H9 (cell line): Measurements from ENCODE around the gene HDHD2. TPM values are rescaled to one million over a fixed set of nuclear protein-coding genes. Genes with fewer than 3 reads are reported as not detected.

Experiments used
- DNase-seq: peaks from one replicate; pipeline ENCODE4 v3.0.0-alpha.2; 2017
- H2AFZ ChIP-seq: one replicate; pipeline ENCODE4 v1.6.1; 2013; ENCODE audit warnings: mild to moderate bottlenecking, low read length, control low read depth, moderate library complexity
- H2AK5ac ChIP-seq: 2 replicates; pipeline ENCODE4 v1.6.1; 2013; ENCODE audit warnings: low read length, control low read depth, mixed read lengths; ENCODE audit not compliant: insufficient read length
- H2BK120ac ChIP-seq: one replicate; pipeline ENCODE4 v1.6.1; 2013; ENCODE audit warnings: low read depth, mild to moderate bottlenecking, low read length, control low read depth, inconsistent platforms; ENCODE audit not compliant: poor library complexity, severe bottlenecking
- H2BK12ac ChIP-seq: 2 replicates; pipeline ENCODE4 v1.6.1; 2013; ENCODE audit warnings: low read length, control low read depth, mixed read lengths, low read depth; ENCODE audit not compliant: insufficient read length
- H2BK15ac ChIP-seq: 2 replicates; pipeline ENCODE4 v1.6.1; 2013; ENCODE audit warnings: low read depth, low read length, control low read depth
- H2BK20ac ChIP-seq: one replicate; pipeline ENCODE4 v1.6.1; 2013; ENCODE audit warnings: low read depth, mild to moderate bottlenecking, low read length, control low read depth, inconsistent platforms; ENCODE audit not compliant: poor library complexity, severe bottlenecking
- H2BK5ac ChIP-seq: 2 replicates; pipeline ENCODE4 v1.6.1; 2013; ENCODE audit warnings: low read length, control low read depth, mixed read lengths; ENCODE audit not compliant: insufficient read length
- H3K14ac ChIP-seq: 2 replicates; pipeline ENCODE4 v1.6.1; 2013; ENCODE audit warnings: low read length, control low read depth; ENCODE audit not compliant: insufficient read depth
- H3K18ac ChIP-seq: 2 replicates; pipeline ENCODE4 v1.6.1; 2013; ENCODE audit warnings: low read depth, mild to moderate bottlenecking, mixed read lengths, low read length, control low read depth; ENCODE audit not compliant: insufficient read length
- H3K23ac ChIP-seq: 2 replicates; pipeline ENCODE4 v1.6.1; 2013; ENCODE audit warnings: low read length, control low read depth, mixed read lengths, low read depth; ENCODE audit not compliant: insufficient read length
- H3K23me2 ChIP-seq: 2 replicates; pipeline ENCODE4 v1.6.1; 2013; ENCODE audit warnings: low read depth, mild to moderate bottlenecking, mixed read lengths, low read length, control low read depth; ENCODE audit not compliant: insufficient read length, poor library complexity, severe bottlenecking
- H3K27ac ChIP-seq: 2 replicates; pipeline ENCODE4 v1.5.1; 2013; ENCODE audit warnings: low read length, control low read depth, mixed read lengths, low read depth; ENCODE audit not compliant: insufficient read length
- H3K27me3 ChIP-seq: 2 replicates; pipeline ENCODE4 v1.6.1; 2013; ENCODE audit warnings: low read length, control low read depth, inconsistent platforms; ENCODE audit not compliant: insufficient read depth
- H3K4ac ChIP-seq: 2 replicates; pipeline ENCODE4 v1.6.1; 2013; ENCODE audit warnings: low read depth, mild to moderate bottlenecking, control low read depth, inconsistent platforms, low read length, moderate library complexity
- H3K4me1 ChIP-seq: 2 replicates; pipeline ENCODE4 v1.6.1; 2013; ENCODE audit warnings: low read length, control low read depth, inconsistent platforms; ENCODE audit not compliant: insufficient read depth
- H3K4me2 ChIP-seq: 2 replicates; pipeline ENCODE4 v1.6.1; 2013; ENCODE audit warnings: low read length, control low read depth, mixed read lengths; ENCODE audit not compliant: insufficient read length, insufficient read depth
- H3K56ac ChIP-seq: 2 replicates; pipeline ENCODE4 v1.6.1; 2013; ENCODE audit warnings: low read depth, mild to moderate bottlenecking, mixed read lengths, low read length, control low read depth; ENCODE audit not compliant: insufficient read length
- H3K79me1 ChIP-seq: 2 replicates; pipeline ENCODE4 v1.6.1; 2013; ENCODE audit warnings: low read depth, mild to moderate bottlenecking, moderate library complexity, low read length, control low read depth, inconsistent platforms; ENCODE audit not compliant: insufficient read depth, poor library complexity, severe bottlenecking
- H3K79me2 ChIP-seq: 2 replicates; pipeline ENCODE4 v1.6.1; 2013; ENCODE audit warnings: low read length, control low read depth, inconsistent platforms; ENCODE audit not compliant: insufficient read depth
- H3K9ac ChIP-seq: 2 replicates; pipeline ENCODE4 v1.6.1; 2013; ENCODE audit warnings: low read length, control low read depth, mixed read lengths; ENCODE audit not compliant: insufficient read length; ENCODE audit errors: extremely low read depth
- H3K9me3 ChIP-seq: one replicate; pipeline ENCODE4 v1.6.1; 2013; ENCODE audit warnings: low read depth, low read length, inconsistent platforms; ENCODE audit not compliant: control insufficient read depth
- H3T11ph ChIP-seq: one replicate; pipeline ENCODE4 v1.6.1; 2013; ENCODE audit warnings: mild to moderate bottlenecking, low read length, control low read depth, inconsistent platforms
- H4K20me1 ChIP-seq: one replicate; pipeline ENCODE4 v1.6.1; 2013; ENCODE audit not compliant: control insufficient read depth, insufficient read length, insufficient read depth
- H4K5ac ChIP-seq: 2 replicates; pipeline ENCODE4 v1.6.1; 2013; ENCODE audit warnings: low read depth, mild to moderate bottlenecking, mixed read lengths, low read length, control low read depth; ENCODE audit not compliant: insufficient read length
- H4K8ac ChIP-seq: replicated peaks from 2 replicates; pipeline ENCODE4 v1.6.1; 2013; ENCODE audit warnings: low read length, control low read depth, mixed read lengths, low read depth; ENCODE audit not compliant: insufficient read length
- H4K91ac ChIP-seq: 2 replicates; pipeline ENCODE4 v1.6.1; 2013; ENCODE audit warnings: low read depth, mild to moderate bottlenecking, moderate library complexity, mixed read lengths, low read length, control low read depth; ENCODE audit not compliant: insufficient read length
- H3K27ac Mint-ChIP-seq, 3 experiments: 2 replicates in 2 of 3; 3 replicates in 1 of 3; pipeline ENCODE4 v1.8.0; 2020 to 2021; ENCODE audit warnings: mixed read lengths in 3 of 3, mild to moderate bottlenecking in 1 of 3, moderate library complexity in 1 of 3
- H3K27me3 Mint-ChIP-seq: 2 replicates; pipeline ENCODE4 v1.8.0; 2021; ENCODE audit warnings: low read depth, mild to moderate bottlenecking, moderate library complexity, mixed read lengths
- H3K36me3 Mint-ChIP-seq, 3 experiments: 2 replicates in 2 of 3; 3 replicates in 1 of 3; pipeline ENCODE4 v1.8.0; 2020 to 2021; ENCODE audit warnings: low read depth in 3 of 3, mixed read lengths in 3 of 3; ENCODE audit not compliant: insufficient read depth in 1 of 3
- H3K4me1 Mint-ChIP-seq, 2 experiments: 2 replicates each; pipeline ENCODE4 v1.8.0; 2020; ENCODE audit warnings: mixed read lengths in 2 of 2
- H3K4me3 Mint-ChIP-seq, 2 experiments: 2 replicates in 1 of 2; 3 replicates in 1 of 2; pipeline ENCODE4 v1.8.0; 2020 to 2021; ENCODE audit warnings: mild to moderate bottlenecking in 2 of 2, mixed read lengths in 2 of 2, moderate library complexity in 1 of 2
- H3K9me3 Mint-ChIP-seq, 2 experiments: 2 replicates in 1 of 2; 3 replicates in 1 of 2; pipeline ENCODE4 v1.8.0; 2020; ENCODE audit warnings: mild to moderate bottlenecking in 2 of 2, mixed read lengths in 2 of 2, moderate library complexity in 1 of 2
- WGBS: extraction: QIAGEN DNeasy Blood & Tissue Kit; methylation state at CpG from one replicate; pipeline ENCODE4 v1.1.7; 2013; ENCODE audit warnings: missing lambda C conversion rate, low lambda C conversion rate, mixed read lengths; ENCODE audit not compliant: insufficient read length; ENCODE audit errors: extremely low coverage; 5-methylcytosine and 5-hydroxymethylcytosine counted together
- total RNA-seq: library from RNA; stranded (reverse); gene quantifications from 2 replicates; pipeline ENCODE4 v1.2.1, GENCODE V29; 2021
- TF ChIP-seq, protein P1 (sequence below): fragments of 200-600 bp; sonication (generic); conservative IDR thresholded peaks from 3 replicates; pipeline ENCODE4 v1.8.0; 2021; ENCODE audit warnings: antibody characterized with exemption, mild to moderate bottlenecking

Gene HDHD2
- total RNA-seq, 1 experiment from 2014 or later: 51.0 TPM

DNA sequence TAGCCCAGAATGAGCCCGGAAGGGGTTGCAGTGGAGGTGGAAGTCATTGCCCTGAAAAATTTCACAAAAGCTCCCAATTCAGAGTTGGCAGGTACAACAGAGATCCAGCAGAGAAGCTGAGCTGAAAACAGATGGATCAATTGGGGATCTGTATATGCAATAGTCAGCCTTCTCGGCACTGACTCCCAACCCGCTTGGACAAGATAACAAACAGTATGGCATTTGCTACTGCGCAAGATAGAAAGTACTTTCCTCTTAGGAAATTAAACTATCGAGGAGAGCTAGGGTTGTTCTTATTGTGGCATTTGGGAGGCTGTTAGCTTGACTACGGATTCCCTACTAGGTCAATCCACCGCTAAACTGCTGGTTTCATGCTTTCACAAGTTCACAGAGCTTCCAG is 37.4 kb upstream of the HDHD2 start:
- no peak for DNase-seq
- H3K14ac ChIP-seq: no peak overlapping the region
- H4K91ac ChIP-seq: no peak overlapping the region
- H3K9me3 ChIP-seq: peaks cover 13% of the 10 kb centered on the region
- H3K56ac ChIP-seq: no peak overlapping the region
- H3K79me1 ChIP-seq: no peaks in the 10 kb centered on the region
- no CpG with 5 or more reads among the region's 7 CpGs for WGBS
- H3K4me1 Mint-ChIP-seq: no peaks in the 10 kb centered on the region
- H4K8ac ChIP-seq: no peak overlapping the region
- H4K5ac ChIP-seq: no peak overlapping the region
- no peak overlapping the region for H2BK120ac ChIP-seq
- H2BK12ac ChIP-seq: no peak overlapping the region
- no peak overlapping the region for H3T11ph ChIP-seq
- no peak overlapping the region for H2AK5ac ChIP-seq
- no peak overlapping the region for H2BK15ac ChIP-seq
- H3K27me3 ChIP-seq: no peaks in the 10 kb centered on the region
- H3K27me3 Mint-ChIP-seq: peaks cover 6% of the 10 kb centered on the region
- H2BK20ac ChIP-seq: no peak overlapping the region
- no peak overlapping the region for H3K27ac Mint-ChIP-seq
- H3K4me1 ChIP-seq: no peaks in the 10 kb centered on the region
- no peak overlapping the region for H3K23ac ChIP-seq
- H3K4me2 ChIP-seq: no peak overlapping the region
- H3K79me2 ChIP-seq: no peaks in the 10 kb centered on the region
- no peak overlapping the region for H3K18ac ChIP-seq
- H3K27ac ChIP-seq: no peak overlapping the region
- peaks cover 28 to 29% of the 10 kb centered on the region in 2 experiments for H3K9me3 Mint-ChIP-seq
- H2AFZ ChIP-seq: no peak overlapping the region
- no peaks in the 10 kb centered on the region for H4K20me1 ChIP-seq
- H3K23me2 ChIP-seq: no peaks in the 10 kb centered on the region
- H3K36me3 Mint-ChIP-seq: peaks cover 8 to 21% (median 13%) of the 10 kb centered on the region in 3 experiments
- TF ChIP-seq, protein P1, sequence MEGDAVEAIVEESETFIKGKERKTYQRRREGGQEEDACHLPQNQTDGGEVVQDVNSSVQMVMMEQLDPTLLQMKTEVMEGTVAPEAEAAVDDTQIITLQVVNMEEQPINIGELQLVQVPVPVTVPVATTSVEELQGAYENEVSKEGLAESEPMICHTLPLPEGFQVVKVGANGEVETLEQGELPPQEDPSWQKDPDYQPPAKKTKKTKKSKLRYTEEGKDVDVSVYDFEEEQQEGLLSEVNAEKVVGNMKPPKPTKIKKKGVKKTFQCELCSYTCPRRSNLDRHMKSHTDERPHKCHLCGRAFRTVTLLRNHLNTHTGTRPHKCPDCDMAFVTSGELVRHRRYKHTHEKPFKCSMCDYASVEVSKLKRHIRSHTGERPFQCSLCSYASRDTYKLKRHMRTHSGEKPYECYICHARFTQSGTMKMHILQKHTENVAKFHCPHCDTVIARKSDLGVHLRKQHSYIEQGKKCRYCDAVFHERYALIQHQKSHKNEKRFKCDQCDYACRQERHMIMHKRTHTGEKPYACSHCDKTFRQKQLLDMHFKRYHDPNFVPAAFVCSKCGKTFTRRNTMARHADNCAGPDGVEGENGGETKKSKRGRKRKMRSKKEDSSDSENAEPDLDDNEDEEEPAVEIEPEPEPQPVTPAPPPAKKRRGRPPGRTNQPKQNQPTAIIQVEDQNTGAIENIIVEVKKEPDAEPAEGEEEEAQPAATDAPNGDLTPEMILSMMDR: no peak
- no peak overlapping the region for H3K9ac ChIP-seq
- no peak overlapping the region for H3K4me3 Mint-ChIP-seq
- no peak overlapping the region for H2BK5ac ChIP-seq
- H3K4ac ChIP-seq: no peak overlapping the region
